Right lung (tissue), 10 donors: ENCODE measurements around the gene RAB37. TPM values are rescaled to one million over a fixed set of nuclear protein-coding genes. Genes with fewer than 3 reads are reported as not detected.

Experiments
- DNase-seq, 2 donors: peaks; one replicate each; pipeline ENCODE4 v3.0.0-alpha.2; 2013
- long read RNA-seq, 8 donors: transcript quantifications; one replicate each; lab custom pipeline, GENCODE V29; 2026
- polyA plus RNA-seq, 5 donors: library from polyadenylated mRNA; unstranded; fragments of 120-200 nt; gene quantifications; one replicate each; pipeline versions ENCODE4 v1.2.1 to v1.2.3, GENCODE V29; 2013; ENCODE audit warnings: inconsistent platforms in 1 of 5, low replicate concordance in 1 of 5; ENCODE audit not compliant: insufficient read length in 5 of 5, insufficient read depth in 1 of 5

The RAB37 gene
- polyA plus RNA-seq = 10 to 100 TPM in 3 of 5 donors, 1 to 10 TPM in 2; 9.1 to 11.3 (median 10.5) TPM
- long read RNA-seq, donor 1 = 0 reads
- long read RNA-seq, donor 2, partial matches to known transcripts = 0 of 5 reads
- long read RNA-seq, donor 2, other reads (novel, unspliced or antisense) = 0 of 5 reads
- long read RNA-seq, donor 3 = 0 reads
- long read RNA-seq, donor 4, partial matches to known transcripts = 0 of 1 reads
- long read RNA-seq, donor 4, other reads (novel, unspliced or antisense) = 0 of 1 reads
- long read RNA-seq, donor 5, partial matches to known transcripts = 0 of 1 reads
- long read RNA-seq, donor 5, other reads (novel, unspliced or antisense) = 0 of 1 reads
- long read RNA-seq, donor 6, partial matches to known transcripts = 0 of 1 reads
- long read RNA-seq, donor 6, other reads (novel, unspliced or antisense) = 0 of 1 reads
- long read RNA-seq, donor 7, partial matches to known transcripts = 0 of 2 reads
- long read RNA-seq, donor 7, other reads (novel, unspliced or antisense) = 0 of 2 reads
- long read RNA-seq, donor 8 = 0 reads

DNA sequence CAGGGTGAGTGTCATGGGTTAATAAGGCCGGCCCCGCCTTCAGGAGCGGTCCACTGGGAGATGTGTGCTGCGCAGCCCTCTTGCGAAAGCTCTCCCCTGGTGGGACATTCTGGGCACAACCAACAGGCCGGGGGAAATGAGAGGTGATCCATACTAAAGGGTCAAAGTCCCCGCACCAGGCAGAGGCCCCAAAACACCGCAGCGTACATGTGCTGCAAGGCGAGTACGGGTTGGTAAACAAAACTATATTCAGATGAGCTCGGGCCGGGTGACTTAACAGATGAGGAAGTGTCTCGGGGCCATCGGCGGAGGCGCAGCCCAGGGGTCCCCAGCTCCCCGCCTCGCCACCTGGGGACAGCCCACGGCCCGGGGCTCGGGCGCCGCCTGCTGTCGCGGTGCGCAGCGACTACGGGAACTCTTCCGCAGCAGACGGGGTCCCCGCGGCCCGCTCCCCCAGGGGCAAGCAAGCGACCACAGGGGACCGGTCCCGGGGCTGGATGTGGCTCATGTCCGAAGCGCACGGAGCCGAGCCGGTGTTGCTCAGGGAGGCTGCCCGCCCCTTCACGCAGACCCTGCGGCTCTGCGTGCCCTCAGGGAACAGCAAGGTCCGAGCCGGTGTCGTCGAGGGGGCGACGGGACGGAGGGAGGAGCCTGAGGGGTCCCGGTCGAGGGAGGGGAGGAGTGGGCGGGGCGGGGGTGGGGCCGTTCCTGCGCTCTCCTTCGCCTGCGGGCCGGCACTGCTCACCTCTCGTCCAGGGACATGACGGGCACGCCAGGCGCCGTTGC, at the start of gene RAB37:
TSS of gene RAB37 (plus strand) at position 744 of the 786 bp plus-strand sequence. CDS start at position 761, 17 bp downstream.
- DNase-seq = no peak

DNA sequence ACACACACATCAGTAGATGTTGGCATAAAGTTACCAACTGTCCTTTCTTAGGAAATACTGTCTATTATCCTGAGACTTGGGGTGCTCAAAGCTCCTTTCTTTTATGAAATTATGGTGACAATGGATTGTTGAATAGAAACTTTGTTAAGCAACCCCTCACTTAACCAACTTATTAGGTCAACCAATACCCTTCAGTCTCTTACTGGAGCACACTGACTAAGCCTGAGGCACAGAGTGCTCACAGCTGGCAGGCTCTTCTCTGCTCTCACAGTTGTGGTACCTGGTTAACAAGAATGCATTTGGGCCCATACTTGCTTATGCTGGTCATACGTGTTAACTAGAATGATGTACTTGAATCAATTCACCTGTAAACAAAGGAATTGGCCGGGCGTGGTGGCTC, 49.2 kb upstream of the RAB37 start:
- DNase-seq = no peak

- DNase-seq = no peak
Observed at GRCh38 chr17:74690409-74690825, 46.6 kb upstream of the RAB37 start.

GRCh38 chr17:74691151-74691550, 45.9 kb upstream of the RAB37 start:
- DNase-seq = no peak

- DNase-seq = no peak
Observed at GRCh38 chr17:74694081-74694480, 43.0 kb upstream of the RAB37 start.

- DNase-seq = no peak
Observed at GRCh38 chr17:74695629-74696028, 41.4 kb upstream of the RAB37 start.

- no peak for DNase-seq
Observed at GRCh38 chr17:74697515-74697914, 39.5 kb upstream of the RAB37 start.

- DNase-seq = no peak
Observed at GRCh38 chr17:74698069-74698468, 39.0 kb upstream of the RAB37 start.

- no peak for DNase-seq
Observed at GRCh38 chr17:74699236-74699635, 37.8 kb upstream of the RAB37 start.

GRCh38 chr17:74702116-74702871, 34.8 kb upstream of the RAB37 start:
- DNase-seq = no peak

- no peak for DNase-seq
Observed at GRCh38 chr17:74703311-74703710, 33.7 kb upstream of the RAB37 start.

- no peak for DNase-seq
Observed at GRCh38 chr17:74704544-74704943, 32.5 kb upstream of the RAB37 start.

GRCh38 chr17:74711058-74711824, 25.8 kb upstream of the RAB37 start:
- DNase-seq = no peak

GRCh38 chr17:74712301-74712700, 24.8 kb upstream of the RAB37 start:
- no peak for DNase-seq

DNA sequence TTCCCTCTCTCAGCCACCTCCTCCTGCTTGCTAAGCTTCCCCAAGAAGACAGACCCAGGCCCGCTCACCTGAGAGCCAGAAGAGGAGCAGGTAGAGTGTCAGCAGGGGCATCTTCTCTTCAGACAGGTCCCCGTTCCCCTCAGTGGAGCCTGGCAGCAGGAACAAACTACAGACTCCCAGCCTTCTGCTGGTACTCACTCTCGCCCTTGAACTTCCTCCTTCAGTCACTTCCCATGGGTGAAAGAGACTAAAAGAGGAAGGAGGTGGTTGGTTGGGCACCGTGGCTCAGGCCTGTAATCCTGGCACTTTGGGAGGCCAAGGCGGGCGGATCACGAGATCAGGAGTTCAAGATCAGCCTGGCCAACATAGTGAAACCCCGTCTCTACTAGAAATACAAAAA, 24.3 kb upstream of the RAB37 start, which contains the start of gene CD300LF:
TSS of gene CD300LF (minus strand) at position 168 of the 400 bp plus-strand sequence. CDS start at position 111, 57 bp downstream.
- DNase-seq = no peak

GRCh38 chr17:74713171-74713755, 23.8 kb upstream of the RAB37 start:
- no peak for DNase-seq

- no peak for DNase-seq
Observed at GRCh38 chr17:74715144-74715543, 21.9 kb upstream of the RAB37 start.

DNA sequence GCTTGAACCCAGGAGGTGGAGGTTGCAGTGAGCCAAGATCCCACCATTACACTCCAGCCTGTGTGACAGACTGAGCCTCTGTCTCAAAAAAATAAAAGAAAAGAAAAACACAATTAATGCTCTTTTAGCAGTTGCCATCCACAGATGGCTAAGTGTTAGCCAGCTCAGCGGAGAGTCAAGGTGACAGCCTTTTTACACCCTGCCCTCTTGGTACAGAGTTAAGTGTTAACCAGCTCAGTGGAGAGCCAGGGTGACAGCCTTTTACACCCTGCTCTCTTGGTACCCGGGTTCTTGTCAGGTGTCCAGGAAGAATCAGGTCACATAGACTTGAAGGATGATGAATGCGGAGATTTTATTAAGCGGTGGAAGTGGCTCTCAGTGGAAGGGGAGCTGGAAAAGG, 16.6 kb upstream of the RAB37 start:
- DNase-seq = no peak

DNA sequence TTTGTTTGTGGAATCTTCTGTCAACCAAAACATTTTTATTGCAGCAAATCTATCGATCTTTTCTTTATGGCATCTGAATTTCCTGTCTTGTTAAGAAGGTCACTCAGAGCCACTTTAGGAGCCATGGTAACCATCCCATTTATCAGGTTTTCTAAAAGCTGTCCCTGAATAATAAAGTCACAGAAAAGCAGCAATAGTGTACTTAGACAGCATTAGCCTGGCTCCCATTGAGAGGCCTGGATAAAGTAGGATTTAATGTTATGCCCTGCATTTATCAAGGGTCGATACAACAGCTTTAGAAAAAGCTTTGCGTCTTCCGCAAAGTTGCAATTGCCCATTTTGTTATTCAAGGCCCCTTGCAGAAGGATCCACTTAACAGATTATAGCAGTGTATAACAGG, 14.3 kb upstream of the RAB37 start:
- no peak for DNase-seq

GRCh38 chr17:74723891-74724290, 13.2 kb upstream of the RAB37 start:
- no peak for DNase-seq

- no peak for DNase-seq
Observed at GRCh38 chr17:74725111-74725510, 11.9 kb upstream of the RAB37 start.
